ENCODE data around the gene FGGY. TPM values are rescaled to one million over a fixed set of nuclear protein-coding genes. Genes with fewer than 3 reads are reported as not detected.

FGGY gene
- total and polyA plus RNA-seq, 3 experiments from 2014 or later: 5.3 to 7.9 (median 6.6) TPM

DNA sequence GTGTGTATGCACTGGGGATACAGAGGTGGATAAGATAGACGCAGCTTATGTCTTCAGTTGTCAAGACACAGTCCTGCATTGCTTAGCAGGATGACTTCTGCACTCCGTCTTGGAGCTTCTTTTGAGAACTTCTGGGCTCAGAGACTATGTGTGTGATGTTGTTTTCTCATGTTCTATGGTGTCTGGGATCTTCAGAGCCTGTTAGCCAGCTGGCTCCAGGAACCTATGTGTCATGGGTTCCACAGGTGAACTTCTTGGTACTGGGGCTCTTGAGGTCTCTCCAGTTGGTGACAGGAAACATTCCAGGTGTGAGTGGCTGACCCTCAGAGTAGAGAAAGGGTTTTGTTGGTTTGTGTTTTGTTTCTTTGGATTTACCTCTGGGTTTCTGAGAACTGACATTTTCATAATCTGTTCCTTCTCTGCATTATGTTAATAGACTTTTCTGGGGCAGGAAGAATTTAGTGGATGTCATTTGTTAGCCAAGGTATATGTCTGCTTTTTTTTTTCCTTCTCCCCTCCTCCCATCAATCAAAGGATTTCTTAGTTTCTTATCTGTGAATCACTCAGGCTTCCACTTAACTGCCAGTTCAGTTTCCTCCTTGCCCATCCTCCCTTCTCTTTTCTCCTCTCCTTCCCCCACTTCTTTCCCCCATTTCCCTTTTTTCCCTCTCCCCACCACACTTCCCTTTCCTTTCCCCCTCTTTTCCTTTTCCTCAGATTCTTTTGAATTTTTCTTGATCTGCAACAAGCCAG is 18.1 kb downstream of the FGGY start:
- H3K4me1 ChIP-seq (ENCODE audit: insufficient read depth, low read length): peaks cover 19% of the 10 kb centered on the region
- peaks cover 35% of the 10 kb centered on the region in 3 donors for H3K4me1 Mint-ChIP-seq
- H3K9me3 Mint-ChIP-seq: no peaks in the 10 kb centered on the region
- POLR2A ChIA-PET: no interaction called here
- peak overlapping the region in 1 of 7 donors; percentile 14 for H3K4me3 Mint-ChIP-seq
- H3K4me3 ChIP-seq (ENCODE audit: low read length): no peak overlapping the region
- DNase-seq: no peak
- no peaks in the 10 kb centered on the region for H3K9me3 ChIP-seq (ENCODE audit: low read length)
- H3K36me3 Mint-ChIP-seq: peaks cover 0 to 10% (median 0%) of the 10 kb centered on the region in 3 donors
- CTCF ChIA-PET: no interaction called here
- H3K27ac Mint-ChIP-seq: no peak overlapping the region
- H3K36me3 ChIP-seq (ENCODE audit: insufficient read depth, low read length): no peaks in the 10 kb centered on the region
- no peaks in the 10 kb centered on the region for H3K27me3 ChIP-seq (ENCODE audit: insufficient read depth, low read length, poor library complexity, severe bottlenecking)
- no peak overlapping the region for H3K27ac ChIP-seq (ENCODE audit: low read depth, low read length)
- H3K27me3 Mint-ChIP-seq: no peaks in the 10 kb centered on the region

GRCh38 chr1:59315529-59316463 is 18.9 kb downstream of the FGGY start:
- Mint-ChIP-seq H3K36me3 (peaks cover 0 to 7% (median 0%) of the 10 kb centered on the region in 3 donors), H3K4me1 (peaks cover 35% of the 10 kb centered on the region in 3 donors), H3K4me3 (peak overlapping the region in 6 of 7 donors; percentile 10 to 87 (median 78)), H3K27ac (no peak overlapping the region), H3K9me3 (no peaks in the 10 kb centered on the region), H3K27me3 (no peaks in the 10 kb centered on the region)
- Histone ChIP-seq H3K27me3 (ENCODE audit: insufficient read depth, low read length, poor library complexity, severe bottlenecking) (no peaks in the 10 kb centered on the region), H3K36me3 (ENCODE audit: insufficient read depth, low read length) (no peaks in the 10 kb centered on the region), H3K27ac (ENCODE audit: low read depth, low read length) (no peak overlapping the region), H3K4me3 (ENCODE audit: low read length) (no peak overlapping the region), H3K9me3 (ENCODE audit: low read length) (no peaks in the 10 kb centered on the region), H3K4me1 (ENCODE audit: insufficient read depth, low read length) (peaks cover 19% of the 10 kb centered on the region)
- no peak for DNase-seq
- ChIA-PET POLR2A (no interaction called here), CTCF (interaction anchor here (0.7 to 1.0 kb wide), 2 partner anchors 19 to 534 kb away, joined by 3 read pairs; partner anchors contain the start of gene FGGY)

DNA sequence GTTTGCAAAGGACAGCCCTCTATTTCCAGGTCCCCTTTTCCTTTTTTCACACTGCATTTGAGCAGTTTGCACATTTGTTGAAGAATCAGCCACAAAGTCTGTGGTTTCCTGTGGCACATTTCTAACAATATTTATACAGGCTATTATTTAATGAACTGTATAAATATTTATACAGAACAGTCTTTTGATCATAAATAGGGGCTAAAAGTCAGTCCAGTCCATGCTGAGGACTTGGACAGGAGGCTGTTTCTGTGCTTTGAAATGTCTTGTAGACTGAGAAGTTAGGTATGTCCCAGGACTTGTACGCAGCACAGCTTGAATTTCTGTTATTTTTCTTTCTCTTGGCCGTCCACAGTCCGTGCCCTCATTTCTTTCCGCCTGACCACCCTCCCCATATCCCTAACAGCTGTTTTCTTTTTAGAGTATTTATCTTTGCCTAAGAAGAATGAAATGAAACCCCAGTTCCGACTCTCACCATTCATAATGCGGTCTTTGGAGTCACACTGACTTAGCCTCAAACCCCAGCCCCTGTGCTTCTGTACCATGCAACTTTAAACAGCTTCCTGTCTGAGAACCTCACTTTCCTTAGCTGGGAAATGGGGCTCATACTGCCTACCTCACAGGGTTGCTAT is 19.7 kb downstream of the FGGY start:
- Histone ChIP-seq H3K27me3 (ENCODE audit: insufficient read depth, low read length, poor library complexity, severe bottlenecking) (no peaks in the 10 kb centered on the region), H3K27ac (ENCODE audit: low read depth, low read length) (no peak overlapping the region), H3K36me3 (ENCODE audit: insufficient read depth, low read length) (no peaks in the 10 kb centered on the region), H3K9me3 (ENCODE audit: low read length) (no peaks in the 10 kb centered on the region), H3K4me1 (ENCODE audit: insufficient read depth, low read length) (peaks cover 19% of the 10 kb centered on the region), H3K4me3 (ENCODE audit: low read length) (no peak overlapping the region)
- ChIA-PET CTCF (interaction anchor here (0.7 to 1.0 kb wide), 2 partner anchors 20 to 534 kb away, joined by 3 read pairs; partner anchors contain the start of gene FGGY), POLR2A (no interaction called here)
- Mint-ChIP-seq H3K27me3 (no peaks in the 10 kb centered on the region), H3K9me3 (no peaks in the 10 kb centered on the region), H3K4me1 (peaks cover 35% of the 10 kb centered on the region in 3 donors), H3K4me3 (peak overlapping the region; percentile 52 to 87 (median 82)), H3K36me3 (peaks cover 0 to 8% (median 0%) of the 10 kb centered on the region in 3 donors), H3K27ac (peak overlapping the region in 7 of 8 donors; percentile 1 to 72 (median 47))
- peak in 1 of 5 donors; percentile 10 for DNase-seq

- peak overlapping the region in 6 of 7 donors; percentile 34 to 87 (median 82) for H3K4me3 Mint-ChIP-seq
- no peaks in the 10 kb centered on the region for H3K27me3 ChIP-seq (ENCODE audit: insufficient read depth, low read length, poor library complexity, severe bottlenecking)
- H3K9me3 Mint-ChIP-seq: no peaks in the 10 kb centered on the region
- no peak overlapping the region for H3K27ac ChIP-seq (ENCODE audit: low read depth, low read length)
- H3K27me3 Mint-ChIP-seq: no peaks in the 10 kb centered on the region
- peak overlapping the region in 3 of 8 donors; percentile 13 to 29 (median 19) for H3K27ac Mint-ChIP-seq
- H3K36me3 Mint-ChIP-seq: peaks cover under 1 to 10% (median under 1%) of the 10 kb centered on the region in 3 donors
- H3K36me3 ChIP-seq (ENCODE audit: insufficient read depth, low read length): no peaks in the 10 kb centered on the region
- no peaks in the 10 kb centered on the region for H3K9me3 ChIP-seq (ENCODE audit: low read length)
- H3K4me1 Mint-ChIP-seq: peaks cover 35% of the 10 kb centered on the region in 3 donors
- CTCF ChIA-PET: no interaction called here
- no peak overlapping the region for H3K4me3 ChIP-seq (ENCODE audit: low read length)
- POLR2A ChIA-PET: no interaction called here
- no peak for DNase-seq
- peaks cover 19% of the 10 kb centered on the region for H3K4me1 ChIP-seq (ENCODE audit: insufficient read depth, low read length)
These were observed 20.4 kb downstream of the FGGY start for GRCh38 chr1:59317343-59317742.

- no peaks in the 10 kb centered on the region for H3K36me3 ChIP-seq (ENCODE audit: insufficient read depth, low read length)
- H3K27me3 Mint-ChIP-seq: no peaks in the 10 kb centered on the region
- ChIA-PET CTCF (no interaction called here), POLR2A (no interaction called here)
- H3K27ac Mint-ChIP-seq: peak overlapping the region in 3 of 8 donors; percentile 25 to 56 (median 38)
- no peak for DNase-seq
- peaks cover 35% of the 10 kb centered on the region in 3 donors for H3K4me1 Mint-ChIP-seq
- no peaks in the 10 kb centered on the region for H3K27me3 ChIP-seq (ENCODE audit: insufficient read depth, low read length, poor library complexity, severe bottlenecking)
- peaks cover 3 to 9% (median 4%) of the 10 kb centered on the region in 3 donors for H3K36me3 Mint-ChIP-seq
- no peak overlapping the region for H3K27ac ChIP-seq (ENCODE audit: low read depth, low read length)
- H3K9me3 Mint-ChIP-seq: no peaks in the 10 kb centered on the region
- peaks cover 19% of the 10 kb centered on the region for H3K4me1 ChIP-seq (ENCODE audit: insufficient read depth, low read length)
- H3K4me3 Mint-ChIP-seq: peak overlapping the region in 1 of 7 donors; percentile 13
- no peak overlapping the region for H3K4me3 ChIP-seq (ENCODE audit: low read length)
- no peaks in the 10 kb centered on the region for H3K9me3 ChIP-seq (ENCODE audit: low read length)
These were observed 20.9 kb downstream of the FGGY start for GRCh38 chr1:59317780-59318179.

DNA sequence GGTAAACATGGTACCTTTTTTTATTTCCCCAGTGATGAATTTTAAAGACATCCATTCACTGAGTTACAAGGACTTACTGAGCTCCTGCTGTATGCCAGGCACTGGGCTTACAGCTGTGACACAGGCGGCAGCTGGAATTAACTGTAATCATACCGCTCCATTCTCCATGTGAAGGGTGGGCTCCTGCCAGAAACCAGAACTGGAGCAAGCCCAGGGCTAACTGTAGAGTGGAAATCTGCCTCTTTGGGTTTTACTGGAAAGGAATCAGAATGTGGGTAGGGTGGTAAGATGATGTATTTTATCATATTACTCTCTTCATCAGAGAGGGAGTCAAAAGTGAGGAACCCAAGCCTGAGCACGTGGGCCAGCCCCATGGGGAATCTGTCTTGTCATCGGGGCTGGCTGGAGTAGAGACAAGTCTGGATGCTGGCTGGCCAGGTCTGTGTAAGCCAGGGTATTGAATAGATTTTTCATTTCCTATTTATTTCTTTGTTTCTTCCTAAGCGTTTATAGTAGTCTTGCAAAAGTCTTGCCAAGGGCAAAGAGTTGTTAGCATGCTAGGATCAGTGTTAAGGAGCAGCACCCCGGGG is 21.5 kb downstream of the FGGY start:
- Mint-ChIP-seq H3K27me3 (no peaks in the 10 kb centered on the region), H3K36me3 (peaks cover 4 to 6% (median 5%) of the 10 kb centered on the region in 3 donors), H3K9me3 (no peaks in the 10 kb centered on the region), H3K4me3 (no peak overlapping the region), H3K4me1 (peaks cover 35% of the 10 kb centered on the region in 3 donors), H3K27ac (peak overlapping the region in 1 of 8 donors; percentile 4)
- no peak overlapping the region for H3K27ac ChIP-seq (ENCODE audit: low read depth, low read length)
- peaks cover 19% of the 10 kb centered on the region for H3K4me1 ChIP-seq (ENCODE audit: insufficient read depth, low read length)
- H3K4me3 ChIP-seq (ENCODE audit: low read length): no peak overlapping the region
- no peaks in the 10 kb centered on the region for H3K27me3 ChIP-seq (ENCODE audit: insufficient read depth, low read length, poor library complexity, severe bottlenecking)
- POLR2A ChIA-PET: interaction anchor here (0.5 kb wide), 1 partner anchor 288 kb away, joined by 6 read pairs; no protein-coding TSS in a partner anchor
- CTCF ChIA-PET: no interaction called here
- no peaks in the 10 kb centered on the region for H3K36me3 ChIP-seq (ENCODE audit: insufficient read depth, low read length)
- no peaks in the 10 kb centered on the region for H3K9me3 ChIP-seq (ENCODE audit: low read length)
- no peak for DNase-seq

DNA sequence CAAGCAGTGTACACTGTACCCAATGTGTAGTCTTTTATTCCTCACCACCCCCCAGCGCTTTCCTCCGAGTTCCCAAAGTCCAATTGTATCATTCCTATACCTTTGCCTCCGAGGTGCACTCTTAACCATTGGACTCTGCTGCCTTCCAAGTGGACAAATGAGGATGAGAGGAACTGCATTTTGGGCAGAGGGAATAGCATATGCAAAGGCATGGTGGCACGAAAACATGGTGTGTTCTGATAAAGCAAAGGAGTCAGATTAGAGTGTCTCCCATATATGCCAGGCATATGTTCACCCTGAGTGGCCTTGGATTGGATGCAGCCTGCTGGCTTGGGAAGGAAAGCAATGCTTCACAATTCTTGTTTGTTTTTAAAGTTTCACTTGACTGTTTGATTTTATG is 25.5 kb downstream of the FGGY start:
- ChIA-PET POLR2A (no interaction called here), CTCF (no interaction called here)
- Mint-ChIP-seq H3K36me3 (peaks cover 10 to 22% (median 13%) of the 10 kb centered on the region in 3 donors), H3K27me3 (no peaks in the 10 kb centered on the region), H3K4me1 (peaks cover 9 to 11% (median 10%) of the 10 kb centered on the region in 3 donors), H3K9me3 (no peaks in the 10 kb centered on the region), H3K27ac (no peak overlapping the region), H3K4me3 (no peak overlapping the region)
- Histone ChIP-seq H3K4me3 (ENCODE audit: low read length) (no peak overlapping the region), H3K27ac (ENCODE audit: low read depth, low read length) (no peak overlapping the region), H3K27me3 (ENCODE audit: insufficient read depth, low read length, poor library complexity, severe bottlenecking) (no peaks in the 10 kb centered on the region), H3K4me1 (ENCODE audit: insufficient read depth, low read length) (peaks cover 7% of the 10 kb centered on the region), H3K36me3 (ENCODE audit: insufficient read depth, low read length) (no peaks in the 10 kb centered on the region), H3K9me3 (ENCODE audit: low read length) (no peaks in the 10 kb centered on the region)
- DNase-seq: no peak
